ENCODE measurements around the gene PQBP1.
A peak's percentile ranks its signal among the peaks of the same experiment; 100 is the strongest.

PQBP1 gene

GRCh38 chrX:48901069-48901468 is 3.3 kb downstream of the PQBP1 start:
- Histone ChIP-seq H3K18ac (ENCODE audit: low read length) (no peak overlapping the region), H3K4me3 (ENCODE audit: low read length in 2 of 2) (no peak overlapping the region), H3K4ac (ENCODE audit: low read length) (no peak overlapping the region), H2BK120ac (ENCODE audit: low read depth, low read length) (no peak overlapping the region), H3K27me3 (ENCODE audit: control insufficient read depth in 3 of 3, insufficient read depth in 3 of 3, low read depth in 1 of 3, low read length in 3 of 3) (no peaks in the 10 kb centered on the region), H2BK12ac (ENCODE audit: low read length) (no peak overlapping the region), H3K14ac (ENCODE audit: low read length) (no peak overlapping the region), H2AK5ac (ENCODE audit: low read depth, low read length) (no peak overlapping the region), H2AFZ (ENCODE audit: low read length) (no peak overlapping the region), H3K23ac (ENCODE audit: low read depth, low read length, poor library complexity) (no peak overlapping the region), H3K27ac (replicated peaks; ENCODE audit: low read length) (no peak overlapping the region), H4K8ac (ENCODE audit: low read depth, low read length) (no peak overlapping the region), H4K91ac (ENCODE audit: low read depth, low read length, poor library complexity) (no peak overlapping the region), H3K4me1 (ENCODE audit: control insufficient read depth in 2 of 2, insufficient read depth in 1 of 2, low read depth in 1 of 2, low read length in 2 of 2) (peaks cover 2 to 6% of the 10 kb centered on the region in 2 donors), H3K4me2 (ENCODE audit: insufficient read depth, low read length, poor library complexity, severe bottlenecking) (no peak overlapping the region), H2BK15ac (ENCODE audit: low read length) (no peak overlapping the region), H3K79me1 (ENCODE audit: low read depth, low read length) (peaks cover 1% of the 10 kb centered on the region), H3K36me3 (replicated peaks in 1 of 2; ENCODE audit: control insufficient read depth in 2 of 2, insufficient read depth in 2 of 2, low read length in 2 of 2) (peaks cover 8 to 60% of the 10 kb centered on the region in 2 donors), H3K9ac (ENCODE audit: low read depth, low read length, poor library complexity) (no peak overlapping the region), H2BK5ac (ENCODE audit: low read length) (no peak overlapping the region), H3K9me3 (replicated peaks in 1 of 2; ENCODE audit: control insufficient read depth in 2 of 2, insufficient read depth in 1 of 2, low read depth in 1 of 2, low read length in 2 of 2) (no peaks in the 10 kb centered on the region)
- WGBS, 2 donors (ENCODE audit: extremely low coverage in 2 of 2, insufficient read length in 2 of 2, insufficient replicate concordance in 1 of 2) = no CpG with 5 or more reads among the region's 7 CpGs
- no peak for DNase-seq (ENCODE audit: low spot score)

DNA sequence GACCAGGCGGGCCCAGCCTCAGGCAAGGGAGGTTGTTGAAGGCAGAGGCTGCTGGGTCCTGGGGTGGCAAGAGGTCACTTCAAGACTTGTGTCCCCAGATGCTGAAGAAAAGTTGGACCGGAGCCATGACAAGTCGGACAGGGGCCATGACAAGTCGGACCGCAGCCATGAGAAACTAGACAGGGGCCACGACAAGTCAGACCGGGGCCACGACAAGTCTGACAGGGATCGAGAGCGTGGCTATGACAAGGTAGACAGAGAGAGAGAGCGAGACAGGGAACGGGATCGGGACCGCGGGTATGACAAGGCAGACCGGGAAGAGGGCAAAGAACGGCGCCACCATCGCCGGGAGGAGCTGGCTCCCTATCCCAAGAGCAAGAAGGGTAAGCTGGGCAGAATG is 4.4 kb downstream of the PQBP1 start:
- Histone ChIP-seq H2BK12ac (ENCODE audit: low read length) (no peak overlapping the region), H3K9me3 (replicated peaks in 1 of 2; ENCODE audit: control insufficient read depth in 2 of 2, insufficient read depth in 1 of 2, low read depth in 1 of 2, low read length in 2 of 2) (no peaks in the 10 kb centered on the region), H3K9ac (ENCODE audit: low read depth, low read length, poor library complexity) (peak overlapping the region; percentile 21), H3K27ac (replicated peaks; ENCODE audit: low read length) (no peak overlapping the region), H3K27me3 (ENCODE audit: control insufficient read depth in 3 of 3, insufficient read depth in 3 of 3, low read depth in 1 of 3, low read length in 3 of 3) (no peaks in the 10 kb centered on the region), H3K18ac (ENCODE audit: low read length) (no peak overlapping the region), H3K23ac (ENCODE audit: low read depth, low read length, poor library complexity) (no peak overlapping the region), H4K8ac (ENCODE audit: low read depth, low read length) (no peak overlapping the region), H2BK5ac (ENCODE audit: low read length) (no peak overlapping the region), H3K14ac (ENCODE audit: low read length) (no peak overlapping the region), H2BK120ac (ENCODE audit: low read depth, low read length) (no peak overlapping the region), H2AFZ (ENCODE audit: low read length) (no peak overlapping the region), H3K4me2 (ENCODE audit: insufficient read depth, low read length, poor library complexity, severe bottlenecking) (no peak overlapping the region), H2AK5ac (ENCODE audit: low read depth, low read length) (no peak overlapping the region), H3K4ac (ENCODE audit: low read length) (no peak overlapping the region), H4K91ac (ENCODE audit: low read depth, low read length, poor library complexity) (no peak overlapping the region), H3K79me1 (ENCODE audit: low read depth, low read length) (peaks cover 1% of the 10 kb centered on the region), H3K36me3 (replicated peaks in 1 of 2; ENCODE audit: control insufficient read depth in 2 of 2, insufficient read depth in 2 of 2, low read length in 2 of 2) (peaks cover 8 to 63% of the 10 kb centered on the region in 2 donors), H3K4me1 (ENCODE audit: control insufficient read depth in 2 of 2, insufficient read depth in 1 of 2, low read depth in 1 of 2, low read length in 2 of 2) (peaks cover 2% of the 10 kb centered on the region in 2 donors), H3K4me3 (ENCODE audit: low read length in 2 of 2) (no peak overlapping the region), H2BK15ac (ENCODE audit: low read length) (no peak overlapping the region)
- no peak for DNase-seq (ENCODE audit: low spot score)
- WGBS, 2 donors (ENCODE audit: extremely low coverage in 2 of 2, insufficient read length in 2 of 2, insufficient replicate concordance in 1 of 2) = no CpG with 5 or more reads among the region's 20 CpGs

GRCh38 chrX:48902776-48903175 is 5.0 kb downstream of the PQBP1 start:
- no peak overlapping the region for H4K91ac ChIP-seq (ENCODE audit: low read depth, low read length, poor library complexity)
- WGBS, 2 donors (ENCODE audit: extremely low coverage in 2 of 2, insufficient read length in 2 of 2, insufficient replicate concordance in 1 of 2) = no CpG with 5 or more reads among the region's 14 CpGs
- H3K14ac ChIP-seq (ENCODE audit: low read length) = no peak overlapping the region
- H3K18ac ChIP-seq (ENCODE audit: low read length) = no peak overlapping the region
- no peaks in the 10 kb centered on the region for H3K27me3 ChIP-seq (ENCODE audit: control insufficient read depth in 3 of 3, insufficient read depth in 3 of 3, low read depth in 1 of 3, low read length in 3 of 3)
- no peak for DNase-seq (ENCODE audit: low spot score)
- H3K4ac ChIP-seq (ENCODE audit: low read length) = no peak overlapping the region
- no peak overlapping the region for H2BK15ac ChIP-seq (ENCODE audit: low read length)
- peaks cover 8 to 63% of the 10 kb centered on the region in 2 donors for H3K36me3 ChIP-seq (replicated peaks in 1 of 2; ENCODE audit: control insufficient read depth in 2 of 2, insufficient read depth in 2 of 2, low read length in 2 of 2)
- no peak overlapping the region for H3K9ac ChIP-seq (ENCODE audit: low read depth, low read length, poor library complexity)
- no peak overlapping the region for H2BK120ac ChIP-seq (ENCODE audit: low read depth, low read length)
- no peak overlapping the region for H2AFZ ChIP-seq (ENCODE audit: low read length)
- peaks cover 2% of the 10 kb centered on the region in 2 donors for H3K4me1 ChIP-seq (ENCODE audit: control insufficient read depth in 2 of 2, insufficient read depth in 1 of 2, low read depth in 1 of 2, low read length in 2 of 2)
- H4K8ac ChIP-seq (ENCODE audit: low read depth, low read length) = no peak overlapping the region
- peaks cover 1% of the 10 kb centered on the region for H3K79me1 ChIP-seq (ENCODE audit: low read depth, low read length)
- H3K23ac ChIP-seq (ENCODE audit: low read depth, low read length, poor library complexity) = no peak overlapping the region
- no peak overlapping the region for H2BK5ac ChIP-seq (ENCODE audit: low read length)
- no peak overlapping the region for H3K4me2 ChIP-seq (ENCODE audit: insufficient read depth, low read length, poor library complexity, severe bottlenecking)
- no peak overlapping the region for H3K4me3 ChIP-seq (ENCODE audit: low read length in 2 of 2)
- no peak overlapping the region for H2AK5ac ChIP-seq (ENCODE audit: low read depth, low read length)
- H3K27ac ChIP-seq (replicated peaks; ENCODE audit: low read length) = no peak overlapping the region
- no peaks in the 10 kb centered on the region for H3K9me3 ChIP-seq (replicated peaks in 1 of 2; ENCODE audit: control insufficient read depth in 2 of 2, insufficient read depth in 1 of 2, low read depth in 1 of 2, low read length in 2 of 2)
- H2BK12ac ChIP-seq (ENCODE audit: low read length) = no peak overlapping the region

DNA sequence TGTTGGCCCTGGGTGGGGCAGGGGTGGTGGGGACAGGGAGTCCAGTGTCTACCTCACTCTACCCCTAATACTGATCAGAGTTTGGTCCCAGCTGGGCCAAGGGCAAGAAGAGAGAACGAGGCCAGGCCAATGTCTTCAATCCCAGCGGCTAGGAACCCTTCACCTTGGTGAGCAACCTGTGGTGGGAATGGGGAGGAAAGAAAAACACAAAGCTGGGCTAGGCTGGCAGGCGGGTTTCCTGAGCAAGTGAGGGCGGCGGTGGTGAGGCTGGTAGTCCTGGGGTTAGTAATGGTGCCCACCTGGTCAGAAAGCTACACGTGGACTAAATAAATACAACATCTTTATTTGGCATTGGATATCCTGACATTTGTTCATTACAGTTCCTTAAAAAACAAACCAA is 5.6 kb downstream of the PQBP1 start:
- no peak overlapping the region for H4K8ac ChIP-seq (ENCODE audit: low read depth, low read length)
- H3K9ac ChIP-seq (ENCODE audit: low read depth, low read length, poor library complexity) = no peak overlapping the region
- H3K27ac ChIP-seq (replicated peaks; ENCODE audit: low read length) = no peak overlapping the region
- no peak overlapping the region for H3K23ac ChIP-seq (ENCODE audit: low read depth, low read length, poor library complexity)
- H3K18ac ChIP-seq (ENCODE audit: low read length) = no peak overlapping the region
- H3K14ac ChIP-seq (ENCODE audit: low read length) = no peak overlapping the region
- H2BK120ac ChIP-seq (ENCODE audit: low read depth, low read length) = no peak overlapping the region
- peaks cover 1% of the 10 kb centered on the region for H3K79me1 ChIP-seq (ENCODE audit: low read depth, low read length)
- no peaks in the 10 kb centered on the region for H3K27me3 ChIP-seq (ENCODE audit: control insufficient read depth in 3 of 3, insufficient read depth in 3 of 3, low read depth in 1 of 3, low read length in 3 of 3)
- no peak overlapping the region for H2BK15ac ChIP-seq (ENCODE audit: low read length)
- H2BK12ac ChIP-seq (ENCODE audit: low read length) = no peak overlapping the region
- H3K36me3 ChIP-seq (replicated peaks in 1 of 2; ENCODE audit: control insufficient read depth in 2 of 2, insufficient read depth in 2 of 2, low read length in 2 of 2) = peaks cover 8 to 63% of the 10 kb centered on the region in 2 donors
- no peak overlapping the region for H4K91ac ChIP-seq (ENCODE audit: low read depth, low read length, poor library complexity)
- H3K4me3 ChIP-seq (ENCODE audit: low read length in 2 of 2) = no peak overlapping the region
- no CpG with 5 or more reads among the region's 6 CpGs for WGBS, 2 donors (ENCODE audit: extremely low coverage in 2 of 2, insufficient read length in 2 of 2, insufficient replicate concordance in 1 of 2)
- H2BK5ac ChIP-seq (ENCODE audit: low read length) = no peak overlapping the region
- H2AFZ ChIP-seq (ENCODE audit: low read length) = no peak overlapping the region
- H3K4me1 ChIP-seq (ENCODE audit: control insufficient read depth in 2 of 2, insufficient read depth in 1 of 2, low read depth in 1 of 2, low read length in 2 of 2) = peaks cover 2% of the 10 kb centered on the region in 2 donors
- H3K4ac ChIP-seq (ENCODE audit: low read length) = no peak overlapping the region
- no peak overlapping the region for H3K4me2 ChIP-seq (ENCODE audit: insufficient read depth, low read length, poor library complexity, severe bottlenecking)
- H2AK5ac ChIP-seq (ENCODE audit: low read depth, low read length) = no peak overlapping the region
- no peak for DNase-seq (ENCODE audit: low spot score)
- no peaks in the 10 kb centered on the region for H3K9me3 ChIP-seq (replicated peaks in 1 of 2; ENCODE audit: control insufficient read depth in 2 of 2, insufficient read depth in 1 of 2, low read depth in 1 of 2, low read length in 2 of 2)
